Smooth muscle cell of the brain vasculature (primary cell): Measurements from ENCODE around the gene GNPAT.

Experiments
- DNase-seq: peaks from one replicate; pipeline ENCODE4 v3.0.0-alpha.2; 2012; ENCODE audit warnings: low read depth, low spot score

The GNPAT gene

DNA sequence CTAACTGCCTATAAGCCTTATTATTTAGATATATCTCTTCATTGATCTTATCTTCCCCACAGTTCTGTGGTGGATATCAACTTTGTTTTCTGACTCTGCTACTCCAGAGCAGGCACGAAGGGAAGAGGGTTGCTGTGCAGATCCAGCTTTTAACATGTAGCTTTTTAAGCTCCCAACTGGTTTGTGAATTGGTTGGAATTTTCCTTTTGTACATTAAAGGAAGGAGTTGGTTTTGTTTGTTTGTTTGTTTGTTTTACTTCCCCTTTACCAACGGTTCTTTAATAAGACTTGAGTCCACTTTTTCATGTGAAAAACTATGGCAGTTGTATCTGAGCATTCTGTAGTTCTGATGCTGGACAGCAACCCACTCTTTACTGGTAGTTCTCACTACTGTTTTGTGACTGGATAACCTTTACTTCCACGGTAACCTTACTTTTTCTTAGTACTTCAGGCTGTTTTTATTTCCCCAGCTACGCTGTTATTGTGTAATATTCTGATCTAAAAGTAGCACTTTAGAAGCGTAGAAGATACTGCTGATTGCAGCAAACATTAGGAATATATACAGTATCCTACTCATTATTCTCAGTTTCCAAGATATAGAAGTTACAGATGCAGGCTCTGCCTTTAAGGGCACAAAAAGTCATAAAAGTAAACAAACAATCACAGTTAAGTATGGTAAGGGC is 1.6 kb downstream of the GNPAT start:
- DNase-seq, result no peak

DNA sequence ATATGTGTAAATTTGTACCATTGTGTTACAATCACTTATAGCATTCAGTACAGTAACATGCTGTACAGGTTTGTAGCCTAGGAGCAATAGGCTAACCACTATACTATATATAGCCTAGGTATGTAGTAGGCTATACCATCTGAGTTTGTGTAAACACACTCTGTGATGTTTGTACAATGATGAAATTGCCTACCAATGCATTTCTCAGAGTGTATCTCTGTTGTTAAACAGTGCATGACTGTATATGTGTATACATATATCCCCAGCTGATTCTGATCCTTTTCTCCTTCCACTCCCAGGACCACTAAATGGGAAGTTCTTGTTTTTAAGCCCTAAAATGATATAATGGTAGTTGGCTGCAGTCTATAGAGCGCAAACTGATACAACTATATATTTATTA is 7.8 kb downstream of the GNPAT start:
- DNase-seq, result no peak

DNA sequence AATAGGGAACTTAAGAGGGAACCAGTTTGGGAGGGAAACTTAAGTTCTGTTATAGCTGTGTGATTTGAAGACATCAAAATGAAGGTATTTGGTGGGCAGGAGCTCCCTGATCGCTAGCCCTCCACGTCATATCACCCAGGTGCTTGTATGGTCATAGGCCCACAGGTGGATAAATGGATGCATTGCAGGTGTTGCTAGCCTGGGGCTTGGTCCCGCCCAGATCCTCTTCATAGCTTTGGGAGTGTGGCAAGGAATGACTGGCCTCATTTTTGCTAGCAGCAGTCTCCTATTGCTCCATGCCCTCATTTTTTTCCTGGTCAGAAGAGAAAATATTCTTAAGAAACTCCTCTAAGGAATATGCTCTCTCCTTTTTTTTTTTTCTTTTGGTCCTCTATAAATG is 11.3 kb downstream of the GNPAT start:
- no peak for DNase-seq

DNA sequence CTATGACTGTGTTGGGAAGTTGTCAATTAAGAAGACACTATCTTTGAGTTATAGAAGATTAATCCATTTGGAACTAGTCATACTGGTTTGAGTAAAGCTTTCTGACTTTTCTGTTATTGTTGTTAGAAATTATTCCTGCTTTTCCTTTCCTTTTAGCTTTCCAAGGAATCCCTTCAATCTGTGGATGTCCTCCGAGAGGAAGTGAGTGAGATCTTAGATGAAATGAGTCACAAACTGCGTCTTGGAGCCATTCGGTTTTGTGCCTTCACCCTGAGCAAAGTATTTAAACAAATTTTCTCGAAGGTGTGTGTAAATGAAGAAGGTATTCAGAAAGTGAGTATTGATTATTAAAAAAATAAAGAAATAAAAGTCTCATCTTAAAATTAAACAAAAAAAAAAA is 19.3 kb downstream of the GNPAT start:
- no peak for DNase-seq

DNA sequence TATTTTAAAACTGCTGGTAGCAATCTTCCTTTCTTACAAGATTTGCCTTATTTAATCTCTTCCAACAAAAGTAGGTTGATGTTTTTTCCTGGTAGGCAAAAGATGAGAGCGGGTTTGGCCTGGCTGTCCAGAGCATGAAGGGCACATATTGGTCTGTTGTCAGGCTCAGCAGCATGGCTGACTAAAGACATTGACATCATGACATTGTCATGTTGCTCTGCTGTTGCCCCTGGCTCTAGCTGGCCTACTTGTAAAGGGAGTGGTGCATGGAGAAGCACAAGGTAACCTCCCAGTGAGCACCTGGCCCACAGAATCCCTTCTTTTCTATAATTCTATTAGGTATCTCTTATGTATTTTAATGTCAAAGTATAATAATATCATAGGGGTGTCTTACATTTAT is 23.6 kb downstream of the GNPAT start:
- no peak for DNase-seq

DNA sequence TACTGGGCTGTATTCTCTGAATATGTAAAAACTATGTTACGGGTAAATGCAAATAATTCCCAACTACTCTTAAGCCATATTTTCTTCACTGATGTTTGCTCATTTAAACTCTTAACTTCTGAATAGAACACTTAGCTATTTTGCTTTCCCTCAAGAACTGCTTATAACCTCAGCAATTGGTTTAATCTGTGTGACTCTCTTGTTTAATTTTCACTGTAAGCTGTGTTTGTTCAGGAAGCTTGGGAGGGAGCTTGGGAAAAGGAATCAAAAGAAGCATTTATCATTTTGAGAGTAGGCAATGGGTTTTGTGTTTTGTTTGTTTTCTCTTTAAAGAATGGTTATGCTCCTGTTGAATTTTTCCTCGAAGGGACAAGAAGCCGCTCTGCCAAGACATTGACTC is 24.4 kb downstream of the GNPAT start:
- no peak for DNase-seq

DNA sequence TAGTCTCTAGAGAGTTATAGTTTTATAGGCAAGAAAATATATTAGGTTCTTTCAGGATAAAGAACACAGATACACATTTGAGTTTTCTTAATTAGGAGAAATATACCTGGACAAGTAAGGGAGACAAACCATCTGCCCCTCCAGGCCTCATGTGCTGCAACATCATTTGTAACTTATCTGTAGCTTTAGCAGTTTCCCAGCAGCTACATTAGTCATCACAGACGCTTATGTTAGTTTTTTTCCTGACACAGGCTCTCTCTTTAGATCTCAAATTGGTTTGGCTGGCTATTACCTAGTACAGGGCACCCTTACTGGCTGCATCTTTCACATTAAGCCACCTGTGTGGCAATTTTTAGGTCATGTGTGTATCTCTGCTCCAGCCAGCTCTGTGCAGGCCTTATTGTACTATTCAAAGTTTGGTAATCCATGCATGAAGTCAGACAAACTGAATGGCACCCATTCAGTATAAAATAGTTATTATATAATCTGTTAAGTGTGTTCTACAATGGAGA is 25.9 kb downstream of the GNPAT start:
- DNase-seq, result no peak

DNA sequence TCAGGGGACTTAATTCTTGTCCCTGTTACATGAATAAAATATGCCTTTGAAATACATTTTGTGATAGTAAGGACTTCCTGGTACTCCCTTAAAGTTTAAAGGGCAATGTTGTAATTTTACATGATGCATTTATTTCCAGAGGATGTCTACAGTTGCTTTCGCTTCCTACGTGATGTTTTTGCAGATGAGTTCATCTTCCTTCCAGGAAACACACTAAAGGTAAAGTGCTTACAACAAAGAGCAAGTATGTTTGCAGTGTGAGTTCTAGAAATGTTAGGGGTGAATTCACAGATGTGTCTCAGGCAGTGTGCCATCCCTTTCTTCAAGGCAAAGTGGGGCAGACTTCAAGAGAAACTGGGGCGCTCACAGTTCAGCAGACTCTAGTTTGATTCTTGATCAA is 31.2 kb downstream of the GNPAT start:
- no peak for DNase-seq

DNA sequence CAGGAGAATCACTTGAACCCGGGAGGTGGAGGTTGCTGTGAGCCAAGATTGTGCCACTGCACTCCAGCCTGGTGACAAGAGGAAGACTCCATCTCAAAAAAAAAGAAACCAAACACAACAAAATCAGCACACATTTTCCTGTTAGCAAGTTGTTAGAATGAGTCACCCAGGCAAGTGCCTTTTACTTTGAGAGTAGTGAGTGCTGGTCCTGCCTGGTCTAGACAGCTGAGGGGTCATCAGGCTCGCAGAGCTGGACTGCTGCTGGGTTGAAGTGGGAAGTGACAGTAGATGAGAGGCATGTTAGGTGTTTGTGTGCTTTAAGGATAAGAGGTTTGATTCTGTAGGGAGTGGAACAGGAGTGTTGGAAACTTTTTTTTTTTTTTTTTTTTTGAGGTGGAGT is 31.9 kb downstream of the GNPAT start:
- no peak for DNase-seq

DNA sequence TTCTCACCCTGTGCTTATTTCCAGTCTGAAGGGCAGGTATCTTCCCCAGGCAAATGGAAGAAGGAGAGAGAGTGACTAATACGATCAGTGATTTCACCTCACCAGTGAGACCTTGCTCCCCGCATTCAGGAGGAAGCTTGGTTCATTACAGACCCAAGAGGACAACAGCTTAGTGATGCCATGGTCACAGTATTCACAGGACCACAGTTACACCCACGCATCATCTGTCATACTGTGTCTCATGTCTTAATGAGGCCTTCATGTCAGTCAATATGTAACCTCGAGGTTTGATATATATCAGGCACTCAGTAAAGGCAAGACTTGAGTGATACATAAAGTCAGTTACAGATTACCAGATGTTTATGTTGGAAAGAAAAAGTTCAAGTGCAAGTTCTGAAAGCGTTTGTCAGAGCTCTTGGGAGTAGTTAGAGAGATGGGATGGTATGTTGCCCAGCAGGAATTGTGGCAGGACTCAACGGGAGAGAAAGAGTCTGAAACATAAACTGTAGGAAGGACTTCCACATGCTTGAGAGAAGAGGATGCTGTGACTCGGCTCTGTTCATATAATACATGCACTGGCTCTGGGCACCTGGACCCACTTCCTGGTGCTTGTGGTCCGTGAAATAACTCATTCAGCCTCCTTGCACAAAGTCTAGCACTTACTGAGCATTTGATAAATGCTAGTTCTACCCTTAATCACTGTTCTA is 33.3 kb downstream of the GNPAT start:
- peak; percentile 36 for DNase-seq

DNA sequence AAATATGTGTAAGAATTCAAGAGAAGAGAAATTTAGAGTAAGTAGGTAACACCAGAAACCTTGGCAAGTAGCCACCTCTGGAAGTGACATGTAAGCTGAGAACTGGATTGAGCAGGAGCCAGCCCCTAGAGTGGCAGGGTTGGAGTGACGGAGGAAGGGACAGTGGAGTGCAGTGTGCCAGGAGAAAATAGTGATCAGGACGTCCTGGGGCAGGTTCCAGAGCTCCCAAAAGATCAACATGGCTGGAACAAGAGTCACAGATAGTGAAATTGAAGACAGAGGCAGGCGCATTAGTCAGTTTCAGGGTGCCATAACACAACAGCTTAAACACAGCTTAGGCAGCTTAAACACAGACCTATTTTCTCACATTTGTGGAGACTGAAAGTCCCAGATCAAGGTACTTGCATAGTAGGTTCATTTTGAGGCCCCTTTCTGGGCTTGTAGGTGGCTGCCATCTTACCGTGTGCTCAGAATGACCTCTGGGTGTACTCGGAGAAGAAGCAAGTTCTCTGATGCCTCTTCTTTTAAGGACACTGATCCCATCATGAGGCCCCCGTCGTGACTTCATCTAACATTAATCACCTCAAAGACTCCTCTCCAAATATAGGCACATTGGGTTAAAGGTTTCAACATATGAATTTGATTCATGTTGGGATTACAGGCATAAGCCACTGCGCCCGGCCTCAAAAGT is 37.2 kb downstream of the GNPAT start:
- no peak for DNase-seq

DNA sequence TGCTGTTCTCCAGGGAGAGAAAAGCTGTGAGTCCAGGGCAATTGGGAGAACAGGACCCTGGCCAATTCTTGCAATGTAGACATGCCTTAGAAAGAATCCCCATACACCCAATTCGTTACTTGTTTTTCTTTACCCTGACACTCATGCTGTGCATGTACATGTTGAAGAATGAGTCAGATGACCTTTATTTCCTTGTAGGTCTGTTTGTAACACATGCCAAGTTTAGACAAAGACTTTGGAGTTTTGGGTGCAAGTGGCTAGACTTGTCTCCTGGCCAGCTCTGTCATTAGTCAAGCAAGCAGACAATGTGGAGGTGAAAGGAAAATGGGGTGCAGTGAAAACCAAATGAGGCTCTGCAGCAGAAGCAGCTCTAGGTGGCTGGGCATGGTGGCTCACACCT is 38.1 kb downstream of the GNPAT start:
- DNase-seq, result peak; percentile 45

DNA sequence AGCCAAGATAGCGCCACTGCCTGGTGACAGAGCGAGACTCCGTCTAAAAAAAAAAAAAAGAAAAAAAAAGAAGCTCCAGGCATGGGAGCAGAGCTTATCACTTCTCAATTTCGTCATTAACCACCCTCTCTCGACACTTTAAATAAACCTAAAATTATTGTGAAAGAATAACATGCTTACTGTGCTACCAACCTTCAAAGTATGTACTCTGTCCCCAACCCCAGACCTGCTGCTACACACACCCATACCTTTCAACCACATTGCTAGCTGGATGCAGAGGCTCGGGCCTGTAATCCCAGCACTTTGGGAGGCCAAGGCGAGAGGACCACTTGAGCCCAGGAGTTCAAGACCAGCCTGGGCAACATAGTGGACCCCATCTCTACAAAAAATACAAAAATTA is 38.7 kb downstream of the GNPAT start:
- no peak for DNase-seq

DNA sequence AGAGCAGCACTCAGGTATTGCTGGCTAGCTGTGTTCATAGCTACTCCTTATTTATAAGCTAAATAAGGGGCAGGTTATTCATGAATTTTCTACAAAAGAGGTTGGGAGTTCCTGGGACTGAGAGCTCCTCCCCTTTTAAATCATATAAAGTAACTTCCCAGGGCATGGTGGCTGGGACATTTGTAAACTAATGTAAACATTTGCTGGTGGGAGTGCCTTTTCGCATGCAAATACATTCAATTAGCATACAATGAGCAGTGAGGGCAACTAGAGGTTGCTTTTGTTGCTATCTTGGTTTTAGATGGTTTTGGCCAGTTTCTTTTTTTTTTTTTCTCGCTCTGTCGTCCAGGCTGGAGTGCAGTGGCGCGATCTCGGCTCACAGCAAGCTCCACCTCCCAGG is 43.4 kb downstream of the GNPAT start:
- no peak for DNase-seq

DNA sequence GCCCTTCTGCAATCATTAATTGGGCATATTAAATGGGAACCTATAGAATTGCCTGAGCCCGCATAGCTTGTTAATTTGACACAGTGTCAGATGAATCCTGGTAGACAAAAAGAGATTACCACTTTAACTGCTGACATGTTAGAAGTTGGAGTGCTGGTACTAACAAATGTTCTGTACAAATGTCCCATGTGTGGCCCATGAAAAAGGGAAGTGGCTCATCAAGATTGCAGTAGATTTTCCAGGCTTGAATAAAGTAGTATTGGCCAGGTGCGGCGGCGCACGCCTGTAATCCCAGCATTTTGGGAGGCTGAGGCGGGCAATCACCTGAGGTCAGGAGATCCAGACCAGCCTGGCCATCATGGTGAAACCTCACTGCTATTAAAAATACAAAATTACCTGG is 45.6 kb downstream of the GNPAT start:
- no peak for DNase-seq

DNA sequence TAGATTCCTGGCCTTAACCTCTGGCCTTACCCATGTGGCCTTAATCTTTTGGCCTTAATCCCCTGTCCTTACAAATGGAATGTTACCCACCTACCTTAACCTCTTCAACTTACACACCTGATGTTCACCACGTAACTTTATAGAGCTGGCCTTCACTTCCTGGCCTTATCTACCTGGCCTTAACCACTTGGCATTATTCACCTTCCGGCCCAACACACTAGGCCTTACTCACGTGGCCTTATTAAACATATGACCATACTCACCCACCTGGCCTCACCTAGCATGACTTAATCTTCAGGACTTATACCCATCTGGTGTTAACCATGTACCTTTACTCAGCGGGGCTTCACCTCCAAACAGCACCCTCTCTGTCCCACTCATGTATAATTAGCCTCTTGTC is 54.9 kb downstream of the GNPAT start:
- DNase-seq, result no peak

DNA sequence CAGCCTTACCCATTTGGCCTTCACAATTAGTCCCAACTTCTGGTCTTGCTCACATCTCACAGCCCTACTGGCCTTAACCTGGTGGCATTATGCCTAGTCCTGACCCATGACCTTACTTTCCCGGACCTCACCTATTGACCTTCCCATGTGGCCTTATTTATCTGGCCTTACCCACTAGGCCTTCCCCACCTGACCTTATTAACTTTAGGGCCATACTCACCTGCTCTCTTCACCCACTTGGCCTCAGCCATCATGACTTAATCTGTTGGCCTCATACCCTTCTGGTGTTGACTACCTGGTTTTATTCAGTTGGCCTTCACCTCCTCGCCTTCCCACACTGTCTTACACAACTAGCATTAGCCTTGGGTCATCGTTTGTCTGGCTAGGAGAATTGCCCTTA is 61.0 kb downstream of the GNPAT start:
- DNase-seq, result no peak

DNA sequence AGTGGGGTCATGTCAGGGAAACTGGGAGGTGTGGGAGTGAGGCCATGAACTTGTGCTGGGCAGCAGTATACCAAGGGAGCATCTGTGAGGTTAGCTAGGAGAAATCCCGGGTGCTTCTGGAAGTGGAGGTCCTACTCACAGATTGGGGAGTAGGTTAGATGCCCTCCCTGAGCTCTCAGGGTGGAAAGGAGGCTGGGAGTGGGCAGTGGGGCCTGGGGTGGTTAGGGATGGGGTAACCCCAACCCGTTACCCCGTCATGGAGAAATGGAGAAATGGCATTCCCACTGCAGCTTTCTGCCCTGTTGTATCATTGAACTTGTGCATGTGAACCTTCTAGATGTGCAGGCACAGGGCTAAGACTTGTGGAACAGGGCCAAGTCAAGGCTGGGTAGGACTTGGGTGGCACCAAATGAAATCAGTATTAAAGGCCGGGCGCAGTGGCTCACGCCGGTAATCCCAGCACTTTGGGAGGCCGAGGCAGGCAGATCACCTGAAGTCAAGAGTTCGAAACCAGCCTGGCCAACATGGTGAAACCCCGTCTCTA is 69.5 kb downstream of the GNPAT start:
- DNase-seq, result no peak

DNA sequence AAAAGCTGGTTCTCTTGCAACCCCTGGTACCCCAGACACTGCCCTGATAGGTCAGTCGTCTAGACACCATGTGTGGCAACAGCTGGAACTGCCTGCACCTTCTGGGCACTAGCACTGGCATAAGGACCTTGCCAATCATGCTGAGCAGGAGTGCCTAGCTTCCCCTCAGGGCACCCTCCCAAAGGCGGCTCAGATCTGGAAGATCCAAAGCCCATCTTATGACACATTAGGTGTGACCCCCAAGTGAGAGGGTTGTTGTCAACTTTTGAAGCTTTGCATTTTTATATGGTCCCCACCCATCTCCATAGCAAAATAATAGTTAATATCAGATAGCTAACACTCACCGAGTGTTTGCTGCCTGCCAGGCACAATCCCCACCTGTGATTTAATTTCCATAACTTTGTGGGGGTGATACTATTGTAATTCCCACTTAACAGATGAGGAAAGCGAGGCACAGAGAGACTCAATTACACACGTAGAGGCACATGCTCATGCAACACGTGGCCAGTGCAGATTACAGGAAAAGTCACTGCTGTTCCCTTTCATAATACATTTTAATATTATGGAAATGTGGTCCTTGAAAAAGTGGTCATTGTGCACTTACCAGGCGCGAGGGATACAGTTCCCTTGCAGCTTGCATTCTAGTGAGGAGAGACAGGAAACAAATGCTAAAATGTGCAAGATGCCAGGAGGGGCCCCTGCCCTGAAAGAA is 70.9 kb downstream of the GNPAT start:
- no peak for DNase-seq

DNA sequence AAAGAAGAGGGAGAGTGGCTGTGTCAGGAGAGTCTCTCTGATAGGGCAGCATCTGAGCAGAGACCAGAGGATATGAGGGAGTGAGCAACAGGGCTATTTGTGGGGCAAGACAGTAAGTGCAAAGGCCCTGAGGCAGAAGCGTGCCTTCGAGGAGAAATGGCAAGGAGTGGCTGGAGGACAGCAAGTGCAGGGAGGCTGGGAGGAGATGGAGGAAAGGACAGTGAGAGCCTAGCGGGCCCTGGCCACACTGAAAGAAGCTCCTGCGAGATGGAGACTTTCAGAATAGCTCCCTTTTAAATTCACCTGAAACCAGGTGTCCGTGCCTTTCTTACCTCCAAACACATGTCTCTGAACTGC is 71.4 kb downstream of the GNPAT start:
- no peak for DNase-seq

DNA sequence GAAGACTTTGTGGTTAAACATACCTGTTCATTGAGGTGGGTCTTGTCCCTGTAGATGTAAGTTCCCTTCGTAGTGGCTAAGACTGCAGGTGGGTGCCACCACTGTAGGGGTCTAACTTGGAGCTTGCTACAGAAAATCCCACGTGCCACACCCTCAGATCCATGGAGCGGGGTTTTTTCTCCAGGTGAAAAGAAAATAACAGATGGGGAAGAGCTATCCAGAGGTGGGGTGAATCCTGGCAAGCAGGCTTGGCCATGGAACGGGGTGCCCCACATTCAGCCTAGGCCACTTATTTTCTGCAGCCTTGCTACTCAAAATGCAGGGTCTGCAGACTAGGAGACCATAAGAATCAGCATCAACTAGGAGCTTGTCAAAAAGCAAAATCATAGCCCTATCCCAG is 72.6 kb downstream of the GNPAT start:
- DNase-seq, result no peak

DNA sequence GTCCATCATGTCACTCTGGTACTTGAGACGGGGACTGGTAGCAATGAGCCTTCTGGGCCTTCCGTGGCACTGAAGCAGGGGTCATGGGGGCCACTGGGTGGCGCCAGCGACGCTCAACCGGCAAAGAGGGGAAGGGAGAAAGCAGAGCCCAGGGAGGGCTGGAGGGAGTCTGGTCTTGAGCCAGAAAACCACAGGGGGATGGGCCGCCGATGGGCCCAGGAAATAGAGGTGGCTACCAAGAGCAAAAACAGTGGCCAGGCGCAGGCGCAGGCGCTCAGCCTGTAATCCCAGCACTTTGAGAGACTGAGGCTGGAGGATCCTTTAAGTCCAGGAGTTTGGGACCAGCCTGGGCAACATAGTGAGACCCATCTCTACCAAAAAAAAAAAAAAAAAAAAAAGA is 74.9 kb downstream of the GNPAT start:
- DNase-seq, result no peak
